ENCODE results near the gene RASL12.

The RASL12 gene

GRCh38 chr15:65092911-65093792 is 25.4 kb upstream of the RASL12 start:
- no peak for DNase-seq (ENCODE audit: low spot score)

GRCh38 chr15:65091946-65092770 is 24.4 kb upstream of the RASL12 start:
- no peak for DNase-seq (ENCODE audit: low spot score)

DNA sequence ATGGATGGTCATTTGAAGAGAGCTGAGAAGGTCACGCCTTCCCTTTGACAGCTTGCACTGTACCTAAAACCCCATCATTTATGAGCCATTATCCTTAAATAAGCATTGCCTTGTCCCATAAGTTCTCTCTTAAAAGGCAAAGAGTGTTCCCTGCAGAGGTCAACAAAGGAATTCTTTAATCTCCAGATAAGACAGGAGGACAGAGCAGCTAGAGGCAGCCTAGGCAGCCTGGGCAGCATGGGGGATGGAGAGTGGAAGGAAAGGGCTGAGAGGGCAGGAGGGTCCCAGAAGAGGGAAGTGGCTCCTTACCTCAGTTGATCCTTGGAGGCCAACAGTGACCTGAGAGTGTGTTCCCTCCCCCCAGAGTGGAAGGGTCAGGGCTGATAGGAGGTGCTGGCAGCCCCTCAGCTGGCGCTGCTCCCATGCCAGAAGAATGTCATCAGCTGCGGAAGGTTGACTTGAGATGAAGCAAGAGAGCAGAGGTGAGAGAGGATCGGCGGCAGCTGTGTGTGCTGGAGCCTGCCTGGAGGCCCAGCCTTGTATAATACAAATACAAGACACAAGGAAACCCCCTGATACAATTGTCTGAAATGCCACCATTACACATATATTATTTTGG is 21.5 kb upstream of the RASL12 start:
- no peak for DNase-seq (ENCODE audit: low spot score)

DNA sequence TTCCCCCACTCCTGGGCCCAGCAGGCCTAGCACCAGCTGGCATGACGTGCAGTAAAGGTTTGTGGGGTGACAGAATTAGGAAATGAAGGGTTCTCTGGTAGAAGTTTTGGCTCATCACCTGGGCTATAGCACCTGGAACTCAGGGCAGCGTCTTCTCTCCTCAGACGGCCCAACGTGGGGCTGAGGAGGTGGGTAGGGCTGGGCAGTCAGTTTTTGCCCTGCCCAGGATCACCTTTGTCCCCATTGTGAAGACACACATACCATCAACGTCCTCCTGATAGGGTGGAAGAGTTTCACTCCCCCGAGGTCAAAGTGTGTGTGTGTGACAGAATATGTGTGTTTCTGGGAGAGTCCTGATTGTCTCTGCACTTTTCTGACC is 20.8 kb upstream of the RASL12 start:
- DNase-seq (ENCODE audit: low spot score): no peak

DNA sequence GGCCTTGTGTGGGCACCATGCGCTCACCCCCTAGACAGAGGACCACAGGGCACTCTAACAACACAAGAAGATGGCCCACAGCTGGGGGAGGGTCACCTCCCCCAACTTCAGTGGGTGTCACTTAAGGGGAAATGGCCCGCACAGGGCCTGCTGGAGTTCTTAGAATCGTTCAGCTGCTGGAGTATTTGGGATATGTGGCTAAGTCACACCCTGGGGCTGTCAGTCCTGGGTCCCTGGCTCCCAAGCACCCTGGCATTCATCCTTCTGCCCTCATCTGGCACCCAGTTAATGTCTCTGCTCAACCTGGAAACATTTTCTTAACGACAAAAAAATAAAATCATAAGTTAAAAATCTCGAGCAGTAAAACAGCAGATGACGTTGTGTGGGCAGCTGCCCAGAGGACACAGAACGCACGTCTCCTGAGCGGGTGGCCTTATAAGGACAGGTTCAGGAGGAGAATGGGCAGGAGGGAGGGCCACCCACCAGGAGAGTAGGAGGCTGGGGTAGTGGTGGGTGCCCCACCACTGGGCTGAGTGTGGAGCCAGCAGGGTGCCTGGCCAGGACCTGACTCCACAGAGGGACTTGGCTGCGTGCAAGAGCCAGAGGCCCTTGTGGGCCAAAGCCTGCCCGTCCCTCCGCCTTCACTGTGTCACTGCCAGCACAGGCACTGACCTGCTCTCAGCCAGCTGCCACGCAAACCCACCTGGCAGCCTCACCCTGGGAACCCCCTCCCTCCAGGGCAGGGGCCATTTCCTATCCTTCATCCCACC is 20.3 kb upstream of the RASL12 start:
- DNase-seq (ENCODE audit: low spot score): no peak

- DNase-seq (ENCODE audit: low spot score): no peak
These were observed 19.6 kb upstream of the RASL12 start for GRCh38 chr15:65087411-65087810.

DNA sequence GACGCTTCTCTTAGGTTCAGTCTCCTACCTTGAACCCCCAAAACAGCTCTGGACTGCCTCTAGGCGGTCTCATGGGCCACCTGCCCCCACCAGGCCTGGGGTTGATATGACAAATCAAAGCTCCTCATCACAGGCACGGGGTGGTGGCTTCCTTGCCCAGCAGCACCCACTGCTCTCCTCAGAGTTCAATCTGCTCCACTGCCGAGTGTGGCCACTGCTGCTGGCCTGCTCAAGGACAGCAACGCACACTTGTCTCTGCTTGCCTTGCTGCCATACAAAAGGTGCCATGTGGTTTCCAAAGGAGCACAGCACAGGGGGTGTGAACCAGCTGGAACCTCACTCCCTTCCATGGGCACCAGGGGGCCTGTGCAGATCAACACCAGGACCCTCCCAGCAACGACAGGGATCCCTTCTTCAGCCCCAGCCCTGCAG is 18.9 kb upstream of the RASL12 start:
- DNase-seq (ENCODE audit: low spot score): no peak

DNA sequence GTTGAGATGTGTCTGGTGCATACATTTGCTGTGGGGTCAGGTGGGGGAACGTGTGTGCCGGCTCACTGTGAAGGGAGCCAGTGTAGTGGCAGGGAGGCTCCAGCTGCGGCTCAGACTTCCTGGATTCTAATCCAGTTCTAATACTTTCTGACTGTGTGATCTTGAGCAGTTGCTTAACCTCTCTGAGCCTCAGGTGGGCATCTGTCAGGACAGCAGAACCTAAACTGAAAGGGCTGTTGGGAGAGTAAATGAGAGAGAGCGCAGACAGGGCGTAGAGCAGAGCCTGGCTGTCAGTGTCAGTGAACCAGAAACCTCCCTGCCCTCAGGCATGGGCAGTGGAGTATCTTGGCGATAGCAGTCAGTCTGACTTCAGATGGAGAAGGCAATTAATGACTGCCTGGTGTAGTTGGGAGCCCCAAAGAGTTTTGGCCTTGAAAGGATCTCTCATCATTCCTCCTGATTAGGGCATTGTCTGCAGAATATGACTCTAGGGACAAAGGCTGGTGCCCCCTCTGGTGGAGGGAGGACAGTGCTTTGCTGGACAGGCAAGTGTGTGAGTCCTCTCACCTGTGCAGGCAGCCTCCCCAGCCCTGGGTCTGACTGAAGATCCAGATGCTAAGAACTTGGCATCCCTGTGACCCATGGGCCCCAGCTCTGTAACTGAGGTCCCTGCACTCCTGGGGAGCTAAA is 18.3 kb upstream of the RASL12 start:
- DNase-seq (ENCODE audit: low spot score): peak; percentile 48

DNA sequence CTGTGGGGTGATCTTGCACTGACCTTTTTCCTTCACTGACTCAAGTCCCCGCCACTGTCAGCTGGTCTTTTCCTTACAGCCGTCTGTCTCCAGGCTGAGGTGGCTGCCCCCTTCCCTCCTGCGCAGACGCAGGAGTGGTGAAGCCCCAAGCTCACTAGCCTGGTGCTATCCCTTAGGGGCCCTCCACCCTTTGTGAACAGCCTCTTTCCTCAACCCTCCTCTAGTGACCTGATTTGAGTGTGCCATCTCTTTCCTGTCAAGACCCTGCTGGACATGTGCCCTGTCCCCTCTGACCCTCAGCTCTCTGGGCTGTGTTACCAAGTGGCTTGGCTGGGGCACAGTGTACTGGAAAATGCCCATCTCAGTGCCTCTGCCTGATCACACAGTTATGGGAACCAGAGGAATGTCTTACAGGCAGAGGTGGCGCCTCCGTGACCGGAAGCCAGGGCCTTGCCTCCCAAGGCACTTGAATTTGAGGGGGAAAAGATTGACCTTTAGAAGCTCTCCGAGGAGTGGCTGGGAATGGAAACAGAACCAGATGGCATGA is 17.5 kb upstream of the RASL12 start:
- DNase-seq (ENCODE audit: low spot score): no peak

- DNase-seq (ENCODE audit: low spot score): no peak
These were observed 16.9 kb upstream of the RASL12 start for GRCh38 chr15:65084500-65085206.

DNA sequence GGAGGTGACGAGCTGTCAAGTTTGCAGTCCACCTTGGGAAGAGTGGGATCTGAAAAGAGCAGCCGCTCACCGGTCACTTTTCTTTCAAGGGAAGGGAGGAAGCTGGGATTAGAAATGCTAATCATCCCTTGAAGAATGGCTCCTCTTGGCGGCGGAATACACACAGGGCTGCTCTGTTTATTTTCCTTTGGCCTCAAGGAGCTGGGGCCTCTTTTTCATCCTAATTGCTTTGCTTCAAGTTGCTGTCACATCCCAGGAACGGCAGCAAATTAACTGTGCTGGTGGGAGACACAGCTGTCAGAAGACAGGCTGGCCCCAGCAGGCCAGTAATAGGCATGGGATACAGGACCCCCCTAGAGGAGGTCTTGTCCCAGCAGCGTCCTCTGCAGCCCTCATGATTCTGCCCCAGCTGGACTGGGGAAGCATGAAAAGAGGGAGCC is 15.5 kb upstream of the RASL12 start:
- no peak for DNase-seq (ENCODE audit: low spot score)

- DNase-seq (ENCODE audit: low spot score): peak; percentile 43
These were observed 14.6 kb upstream of the RASL12 start for GRCh38 chr15:65082303-65082953.

DNA sequence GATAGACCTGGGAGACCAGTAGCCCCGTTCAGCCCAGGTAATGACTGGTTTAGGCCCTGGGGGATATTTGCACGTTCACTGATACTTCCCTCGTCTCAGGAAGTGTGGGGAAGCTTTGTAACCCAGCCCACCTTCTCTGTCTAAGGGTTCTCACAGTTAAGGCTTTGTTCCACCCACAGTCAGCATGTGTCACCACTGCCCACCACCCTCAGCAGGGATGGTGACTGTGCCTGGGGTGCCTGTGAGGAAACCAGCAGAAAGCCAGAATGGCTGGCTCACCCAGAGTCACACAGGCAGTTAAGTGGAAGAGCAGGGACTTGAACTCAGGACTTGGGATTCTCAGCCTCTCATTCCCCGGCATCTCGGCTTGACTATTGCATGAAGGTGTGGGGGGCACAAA is 14.0 kb upstream of the RASL12 start:
- DNase-seq (ENCODE audit: low spot score): no peak

- no peak for DNase-seq (ENCODE audit: low spot score)
These were observed 13.5 kb upstream of the RASL12 start for GRCh38 chr15:65081270-65081669.

- DNase-seq (ENCODE audit: low spot score): no peak
These were observed 11.8 kb upstream of the RASL12 start for GRCh38 chr15:65079580-65079979.

- no peak for DNase-seq (ENCODE audit: low spot score)
These were observed 10.2 kb upstream of the RASL12 start for GRCh38 chr15:65077981-65078352.

- DNase-seq (ENCODE audit: low spot score): no peak
These were observed 9.6 kb upstream of the RASL12 start for GRCh38 chr15:65077291-65077980.

GRCh38 chr15:65076486-65077290 is 8.9 kb upstream of the RASL12 start, which contains the start of gene KBTBD13:
Gene KBTBD13 (plus strand): TSS chr15:65076746. CDS start chr15:65076816, 70 bp downstream.
- DNase-seq (ENCODE audit: low spot score): no peak
